Measurements from ENCODE around the gene RGSL1. TPM values are rescaled to one million over a fixed set of nuclear protein-coding genes. Genes with fewer than 3 reads are reported as not detected.

RGSL1 gene
- total RNA-seq, 1 experiment from 2014 or later: not detected

DNA sequence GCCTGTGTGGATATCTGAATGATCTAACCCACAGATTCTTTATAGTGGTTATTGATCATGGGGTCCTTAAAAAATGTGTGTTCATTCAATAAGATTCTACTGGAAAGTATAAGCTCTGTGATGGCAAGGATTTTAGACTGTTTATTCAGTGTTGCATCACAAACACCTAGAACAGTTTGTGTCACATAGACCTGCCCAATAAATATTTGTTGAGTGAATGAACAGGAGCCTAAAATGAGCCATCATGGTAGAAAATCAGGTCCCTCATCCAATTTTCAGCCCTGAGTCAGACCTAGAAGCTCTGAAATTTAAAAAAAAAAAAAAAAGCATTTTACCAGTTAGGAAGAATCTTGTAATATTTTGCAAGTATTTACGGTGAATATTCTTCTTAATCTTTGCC, 2.3 kb upstream of the RGSL1 start:
- Histone ChIP-seq H3K9me3 (ENCODE audit: low read length) (no peaks in the 10 kb centered on the region), H3K9me2 (replicated peaks; ENCODE audit: low read length) (no peaks in the 10 kb centered on the region), H3K4me1 (ENCODE audit: insufficient read depth, low read length) (no peaks in the 10 kb centered on the region), H3F3A (ENCODE audit: low read length, unreplicated experiment) (no peaks in the 10 kb centered on the region), H3K9ac (ENCODE audit: low read length) (no peak overlapping the region), H2AFZ (ENCODE audit: low read length) (no peak overlapping the region), H3K4me3 (ENCODE audit: low read length) (no peak overlapping the region), H3K4me2 (ENCODE audit: low read length) (no peak overlapping the region), H3K36me3 (ENCODE audit: low read depth, low read length) (no peaks in the 10 kb centered on the region), H3K27ac (ENCODE audit: low read length) (no peak overlapping the region), H4K20me1 (ENCODE audit: low read length) (no peaks in the 10 kb centered on the region), H3K27me3 (ENCODE audit: low read length) (0 out of 2 replicates have a peak, but pooled peaks cover 7% of the 10 kb centered on the region), H3K79me2 (ENCODE audit: low read length) (no peaks in the 10 kb centered on the region)
- BruUV-seq (replicated peaks): no TSS peak
- DNase-seq (no peak), ATAC-seq (no peak)
- intact Hi-C loops (cut with micrococcal nuclease): no loop called here
- ChIA-PET CTCF (no interaction called here), POLR2A (ENCODE audit: unreplicated experiment) (no interaction called here)
- no peak for TF ChIP-seq EZH2 (IDR thresholded peaks at IDR 0.05; ENCODE audit: low read length, unreplicated experiment)

DNA sequence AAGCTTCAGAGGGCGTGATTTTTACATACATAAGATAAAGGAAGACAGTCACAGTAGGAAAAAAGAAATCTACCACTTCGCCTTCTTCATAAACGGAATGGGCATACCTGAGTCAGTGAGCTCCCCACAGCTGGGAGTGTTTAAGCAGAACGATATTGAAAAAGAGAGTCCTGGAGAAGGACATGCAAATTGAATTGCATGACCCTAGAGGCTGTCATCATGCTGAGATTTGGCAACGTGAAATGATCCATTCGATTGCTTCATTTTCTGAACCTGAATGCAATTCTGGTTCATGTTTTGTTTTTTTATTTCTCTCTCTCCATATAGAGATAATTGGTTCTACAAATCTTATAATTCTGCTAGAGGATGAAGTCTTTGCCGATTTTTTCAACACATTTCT, 3.7 kb downstream of the RGSL1 start:
- no peaks in the 10 kb centered on the region for H3K9me2 ChIP-seq (replicated peaks; ENCODE audit: low read length)
- TF ChIP-seq, protein P1, sequence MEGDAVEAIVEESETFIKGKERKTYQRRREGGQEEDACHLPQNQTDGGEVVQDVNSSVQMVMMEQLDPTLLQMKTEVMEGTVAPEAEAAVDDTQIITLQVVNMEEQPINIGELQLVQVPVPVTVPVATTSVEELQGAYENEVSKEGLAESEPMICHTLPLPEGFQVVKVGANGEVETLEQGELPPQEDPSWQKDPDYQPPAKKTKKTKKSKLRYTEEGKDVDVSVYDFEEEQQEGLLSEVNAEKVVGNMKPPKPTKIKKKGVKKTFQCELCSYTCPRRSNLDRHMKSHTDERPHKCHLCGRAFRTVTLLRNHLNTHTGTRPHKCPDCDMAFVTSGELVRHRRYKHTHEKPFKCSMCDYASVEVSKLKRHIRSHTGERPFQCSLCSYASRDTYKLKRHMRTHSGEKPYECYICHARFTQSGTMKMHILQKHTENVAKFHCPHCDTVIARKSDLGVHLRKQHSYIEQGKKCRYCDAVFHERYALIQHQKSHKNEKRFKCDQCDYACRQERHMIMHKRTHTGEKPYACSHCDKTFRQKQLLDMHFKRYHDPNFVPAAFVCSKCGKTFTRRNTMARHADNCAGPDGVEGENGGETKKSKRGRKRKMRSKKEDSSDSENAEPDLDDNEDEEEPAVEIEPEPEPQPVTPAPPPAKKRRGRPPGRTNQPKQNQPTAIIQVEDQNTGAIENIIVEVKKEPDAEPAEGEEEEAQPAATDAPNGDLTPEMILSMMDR (conservative IDR thresholded peaks at IDR 0.05; ENCODE audit: low read depth, low read length): no peak
- TF ChIP-seq EZH2phosphoT487 (IDR thresholded peaks at IDR 0.05; ENCODE audit: borderline replicate concordance, low read length) (no peak), EZH2 (IDR thresholded peaks at IDR 0.05; ENCODE audit: low read length, unreplicated experiment) (no peak)
- peaks cover 46% of the 10 kb centered on the region for H3K27me3 ChIP-seq (ENCODE audit: low read length)
- DNase-seq: no peak
- H2AFZ ChIP-seq (ENCODE audit: low read length): no peak overlapping the region
- BruUV-seq (replicated peaks): no TSS peak
- H3K36me3 ChIP-seq (ENCODE audit: low read depth, low read length): no peaks in the 10 kb centered on the region
- H3K79me2 ChIP-seq (ENCODE audit: low read length): no peaks in the 10 kb centered on the region
- no peaks in the 10 kb centered on the region for H3F3A ChIP-seq (ENCODE audit: low read length, unreplicated experiment)
- intact Hi-C loops (cut with micrococcal nuclease): no loop called here
- ATAC-seq: no peak
- H3K27ac ChIP-seq (ENCODE audit: low read length): no peak overlapping the region
- H3K9ac ChIP-seq (ENCODE audit: low read length): no peak overlapping the region
- H4K20me1 ChIP-seq (ENCODE audit: low read length): no peaks in the 10 kb centered on the region
- ChIA-PET CTCF (no interaction called here), POLR2A (ENCODE audit: unreplicated experiment) (no interaction called here)
- no peak overlapping the region for H3K4me3 ChIP-seq (ENCODE audit: low read length)
- no peak overlapping the region for H3K4me2 ChIP-seq (ENCODE audit: low read length)
- no peaks in the 10 kb centered on the region for H3K9me3 ChIP-seq (ENCODE audit: low read length)
- no peaks in the 10 kb centered on the region for H3K4me1 ChIP-seq (ENCODE audit: insufficient read depth, low read length)

DNA sequence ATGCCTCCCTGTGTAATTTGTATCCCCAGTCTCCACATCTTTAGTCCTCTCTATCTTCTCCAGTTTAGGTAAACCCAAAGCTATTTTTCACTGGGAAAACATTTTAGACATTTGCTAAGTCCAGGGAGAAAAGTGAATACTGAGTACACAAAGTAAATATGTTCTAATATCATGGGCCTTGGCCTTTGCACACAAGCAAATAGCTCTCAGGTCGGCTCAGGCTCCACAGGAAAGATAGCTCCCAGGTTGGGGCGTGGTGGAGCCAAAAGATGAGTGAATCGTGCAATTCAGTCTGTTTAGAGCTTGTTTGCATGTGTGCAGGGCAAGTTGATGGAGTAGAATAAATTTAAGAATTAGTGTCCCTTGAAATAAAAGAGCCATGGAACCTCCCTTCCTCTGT, 7.9 kb downstream of the RGSL1 start:
- ATAC-seq (no peak), DNase-seq (no peak)
- no TSS peak for BruUV-seq (replicated peaks)
- Histone ChIP-seq H3K27me3 (ENCODE audit: low read length) (peaks cover 72% of the 10 kb centered on the region), H3K4me1 (ENCODE audit: insufficient read depth, low read length) (no peaks in the 10 kb centered on the region), H3K9me3 (ENCODE audit: low read length) (no peaks in the 10 kb centered on the region), H3K36me3 (ENCODE audit: low read depth, low read length) (no peaks in the 10 kb centered on the region), H2AFZ (ENCODE audit: low read length) (no peak overlapping the region), H4K20me1 (ENCODE audit: low read length) (no peaks in the 10 kb centered on the region), H3K4me3 (ENCODE audit: low read length) (no peak overlapping the region), H3K79me2 (ENCODE audit: low read length) (no peaks in the 10 kb centered on the region), H3F3A (ENCODE audit: low read length, unreplicated experiment) (no peaks in the 10 kb centered on the region), H3K4me2 (ENCODE audit: low read length) (no peak overlapping the region), H3K9me2 (replicated peaks; ENCODE audit: low read length) (no peaks in the 10 kb centered on the region), H3K9ac (ENCODE audit: low read length) (no peak overlapping the region), H3K27ac (ENCODE audit: low read length) (no peak overlapping the region)
- CTCF ChIA-PET: no interaction called here
- intact Hi-C loops (cut with micrococcal nuclease): no loop called here
- TF ChIP-seq, protein P1 (conservative IDR thresholded peaks at IDR 0.05; ENCODE audit: low read depth, low read length): no peak
- POLR2A ChIA-PET (ENCODE audit: unreplicated experiment): no interaction called here
